22Rv1 (cell line): ENCODE measurements around the gene ZNF701.

Experiments
- CTCF ChIP-seq: fragments of 450-650 bp; IDR thresholded peaks from 2 replicates; pipeline ENCODE4 v1.5.1; 2017; ENCODE audit warnings: mild to moderate bottlenecking
- ZFX ChIP-seq: fragments of 450-650 bp; IDR thresholded peaks from 2 replicates; pipeline ENCODE4 v1.6.1; 2017; ENCODE audit warnings: antibody characterized with exemption, borderline replicate concordance

GRCh38 chr19:52527956-52528351 is 42.1 kb upstream of the ZNF701 start:
- TF ChIP-seq CTCF, result no peak
- no peak for TF ChIP-seq ZFX
